RKO (cell line): ENCODE results near the gene RALGPS1.
"Not testable (repeated sequence)": the region's sequence is repeated elsewhere in the genome, so short reads cannot be mapped to it uniquely, and the experiment has no call there.

Experiments
- DNase-seq: peaks from one replicate; pipeline ENCODE4 v3.0.0-alpha.2; 2016; ENCODE audit warnings: low spot score

RALGPS1 gene

GRCh38 chr9:126989847-126990842 lies 75.6 kb downstream of the RALGPS1 start:
- DNase-seq, result no peak

GRCh38 chr9:126991183-126991582 lies 76.6 kb downstream of the RALGPS1 start:
- no peak for DNase-seq

GRCh38 chr9:126992427-126992826 lies 77.8 kb downstream of the RALGPS1 start:
- no peak for DNase-seq

- DNase-seq, result no peak
Measured at GRCh38 chr9:126999315-127000068, 84.9 kb downstream of the RALGPS1 start.

GRCh38 chr9:127004946-127005769 lies 90.6 kb downstream of the RALGPS1 start:
- DNase-seq, result no peak

- DNase-seq, result no peak
Measured at GRCh38 chr9:127005770-127006314, 91.3 kb downstream of the RALGPS1 start.

- DNase-seq, result no peak
Measured at GRCh38 chr9:127007638-127008037, 93.1 kb downstream of the RALGPS1 start.

- DNase-seq, result no peak
Measured at GRCh38 chr9:127008076-127008475, 93.5 kb downstream of the RALGPS1 start.

- DNase-seq, result no peak
Measured at GRCh38 chr9:127011772-127012171, 97.2 kb downstream of the RALGPS1 start.

GRCh38 chr9:127012250-127012649 lies 97.7 kb downstream of the RALGPS1 start:
- DNase-seq, result no peak

GRCh38 chr9:127013597-127013996 lies 99.0 kb downstream of the RALGPS1 start:
- DNase-seq, result no peak

- DNase-seq, result no peak
Measured at GRCh38 chr9:127014216-127014909, 99.8 kb downstream of the RALGPS1 start.

GRCh38 chr9:127014910-127015540 lies 100.4 kb downstream of the RALGPS1 start:
- no peak for DNase-seq

GRCh38 chr9:127015921-127016512 lies 101.4 kb downstream of the RALGPS1 start:
- DNase-seq, result no peak

- DNase-seq, result not testable (repeated sequence)
Measured at GRCh38 chr9:127017979-127018378, 103.4 kb downstream of the RALGPS1 start.

- DNase-seq, result no peak
Measured at GRCh38 chr9:127018935-127019334, 104.4 kb downstream of the RALGPS1 start.

- no peak for DNase-seq
Measured at GRCh38 chr9:127020036-127020801, 105.6 kb downstream of the RALGPS1 start.

- no peak for DNase-seq
Measured at GRCh38 chr9:127020802-127021078, 106.2 kb downstream of the RALGPS1 start.

GRCh38 chr9:127021664-127022363 lies 107.2 kb downstream of the RALGPS1 start:
- DNase-seq, result peak; percentile 45
